ENCODE data around the gene HLA-DQA1.
"Not testable (repeated sequence)": the region's sequence is repeated elsewhere in the genome, so short reads cannot be mapped to it uniquely, and the experiment has no call there.

HLA-DQA1 gene

DNA sequence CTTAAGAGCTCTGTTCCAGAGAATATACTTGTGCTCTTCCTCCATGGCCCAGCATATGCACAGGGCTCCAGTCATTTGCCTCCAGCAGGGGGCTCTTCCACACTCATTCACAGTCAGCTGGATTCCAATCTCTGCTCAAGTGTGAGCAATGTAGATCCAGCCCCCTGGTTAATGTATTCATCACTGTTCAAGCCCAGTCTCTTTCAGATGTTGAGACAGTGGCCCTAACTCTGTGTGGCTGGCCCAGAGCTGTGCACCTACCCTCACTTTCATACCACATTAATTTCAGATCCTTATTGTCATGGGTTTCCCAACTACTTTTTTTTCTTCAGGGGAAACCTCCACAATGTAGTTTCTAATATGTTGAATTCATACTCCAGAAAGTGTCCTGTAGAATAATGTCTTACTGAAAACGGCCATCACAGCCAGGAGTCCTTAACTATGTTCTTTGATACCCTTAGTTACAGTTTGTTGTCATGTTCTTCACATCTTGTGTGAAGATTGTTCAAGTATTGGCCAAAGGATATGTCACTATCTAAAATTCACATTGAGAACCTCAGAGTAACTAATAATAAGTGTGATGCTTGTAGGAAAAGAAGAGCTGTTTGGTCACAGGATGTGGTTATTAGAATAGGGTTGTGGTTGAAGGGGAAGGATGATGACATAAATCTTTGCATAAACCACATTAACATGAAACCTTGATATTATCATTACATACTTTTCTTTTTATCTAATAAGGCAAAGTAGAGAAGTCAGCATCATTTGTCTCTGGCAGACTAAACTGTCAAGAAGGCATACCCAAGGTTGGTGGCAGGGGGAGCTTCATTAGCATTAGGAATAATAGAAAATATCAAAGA is 14.4 kb upstream of the HLA-DQA1 start:
- no peak for DNase-seq

DNA sequence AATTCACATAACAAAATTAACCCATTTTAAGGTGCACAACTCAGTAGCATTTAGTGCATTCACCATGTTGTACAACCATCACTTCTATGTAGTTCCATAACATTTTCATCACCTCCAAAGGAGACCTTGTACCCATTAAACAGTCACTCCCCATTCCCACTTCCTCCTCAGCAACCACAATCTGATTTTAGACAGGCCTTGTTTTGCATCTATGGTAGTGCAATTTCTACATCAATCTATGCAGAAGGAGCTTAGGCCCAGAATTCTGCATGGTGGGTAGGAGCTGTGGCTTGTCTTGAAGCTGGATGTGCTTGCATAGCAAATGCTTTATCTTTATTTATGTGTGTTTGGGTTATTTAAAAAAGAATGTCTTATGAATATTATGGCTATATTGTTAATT is 13.5 kb upstream of the HLA-DQA1 start:
- DNase-seq: no peak

- no peak for DNase-seq
These were observed 12.6 kb upstream of the HLA-DQA1 start for GRCh38 chr6:32624565-32624964.

DNA sequence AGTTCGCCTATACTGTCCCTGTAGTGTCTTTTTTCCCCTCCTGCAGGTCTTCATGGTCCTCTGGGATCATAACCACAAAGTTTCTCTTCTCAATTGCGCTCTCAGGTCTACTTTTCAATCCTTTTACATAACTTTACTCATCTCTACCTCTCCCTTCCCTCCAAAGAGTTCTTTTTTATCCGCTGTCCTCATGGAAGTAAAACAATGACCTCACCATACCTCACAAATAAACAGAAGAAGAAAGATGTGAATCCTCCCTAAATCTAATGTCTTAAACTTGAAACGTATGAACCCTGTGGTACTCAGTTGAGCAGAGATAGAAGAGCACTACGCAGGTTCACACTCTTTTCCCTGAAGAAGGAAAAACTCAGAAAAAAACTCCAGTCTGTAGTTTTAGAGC is 12.1 kb upstream of the HLA-DQA1 start:
- no peak for DNase-seq

DNA sequence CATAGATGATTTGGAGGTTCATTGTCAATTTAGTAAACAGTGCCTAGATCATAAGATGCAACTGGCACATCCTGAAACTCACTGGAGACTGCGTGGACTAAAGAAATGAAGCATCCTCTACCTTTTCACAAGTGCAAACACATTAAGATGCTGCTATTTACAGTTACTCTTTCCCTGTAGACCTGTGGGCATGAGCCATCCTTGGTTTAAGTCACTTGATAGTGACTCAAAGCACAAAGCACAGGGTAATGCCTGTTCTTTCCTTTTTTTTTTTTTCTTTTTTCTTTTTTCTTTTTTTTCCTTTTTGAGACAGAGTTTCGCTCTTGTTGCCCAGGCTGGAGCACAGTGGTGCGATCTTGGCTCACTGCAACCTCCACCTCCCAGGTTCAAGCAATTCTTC is 10.0 kb upstream of the HLA-DQA1 start:
- DNase-seq: no peak

- DNase-seq: no peak
These were observed 9.4 kb upstream of the HLA-DQA1 start for GRCh38 chr6:32627831-32628230.

DNA sequence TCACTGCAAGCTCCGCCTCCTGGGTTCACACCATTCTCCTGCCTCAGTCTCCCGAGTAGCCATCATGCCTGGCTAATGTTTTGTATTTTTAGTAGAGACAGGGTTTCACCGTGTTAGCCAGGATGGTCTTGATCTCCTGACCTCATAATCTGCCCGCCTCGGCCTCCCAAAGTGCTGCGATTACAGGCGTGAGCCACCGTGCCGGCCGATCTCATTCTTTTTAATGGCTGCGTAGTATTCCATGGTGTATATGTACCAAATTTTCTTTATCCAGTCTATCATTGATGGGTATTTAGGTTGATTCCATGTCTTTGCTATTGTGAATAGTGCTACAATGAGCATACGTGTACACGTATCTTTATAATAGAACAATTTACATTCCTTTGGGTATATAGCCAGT is 7.4 kb upstream of the HLA-DQA1 start:
- DNase-seq: not testable (repeated sequence)

DNA sequence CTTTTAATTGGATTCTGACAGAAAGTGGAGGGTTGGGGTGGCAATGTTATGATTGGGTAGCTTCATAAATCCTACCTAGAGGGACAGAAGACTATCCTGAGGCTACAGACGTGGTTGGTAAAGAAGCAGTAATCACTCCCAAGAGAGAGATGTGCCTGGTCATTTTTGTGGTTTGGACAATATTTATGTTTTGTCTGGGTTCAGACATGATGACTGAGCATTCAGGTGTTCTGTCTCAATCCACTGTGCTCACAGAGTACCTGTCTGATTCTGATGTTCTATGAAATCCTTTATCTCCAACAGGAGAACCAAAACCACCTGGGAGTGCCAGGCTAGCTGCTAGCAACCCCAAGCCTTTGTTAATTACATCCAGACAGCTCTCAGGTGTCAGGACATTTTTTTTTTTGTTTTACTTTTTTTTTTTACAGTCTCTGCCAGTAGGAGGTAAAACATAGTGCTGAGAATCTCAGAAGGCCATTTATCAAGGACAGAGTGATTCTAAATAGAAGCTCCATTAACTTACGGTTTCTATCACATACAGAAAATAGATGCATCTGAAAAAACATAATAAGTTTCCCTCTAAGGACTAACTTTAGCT is 1.6 kb upstream of the HLA-DQA1 start:
- no peak for DNase-seq

- no peak for DNase-seq
These were observed 677 bp downstream of the HLA-DQA1 start for GRCh38 chr6:32637883-32638282.

GRCh38 chr6:32638532-32639219 is 1.5 kb downstream of the HLA-DQA1 start:
- no peak for DNase-seq

- DNase-seq: no peak
These were observed 2.5 kb downstream of the HLA-DQA1 start for GRCh38 chr6:32639440-32640394.

GRCh38 chr6:32641122-32641521 is 3.9 kb downstream of the HLA-DQA1 start:
- DNase-seq: no peak

GRCh38 chr6:32641785-32642719 is 4.8 kb downstream of the HLA-DQA1 start:
- not testable (repeated sequence) for DNase-seq

- no peak for DNase-seq
These were observed 5.5 kb downstream of the HLA-DQA1 start for GRCh38 chr6:32642720-32643106.

DNA sequence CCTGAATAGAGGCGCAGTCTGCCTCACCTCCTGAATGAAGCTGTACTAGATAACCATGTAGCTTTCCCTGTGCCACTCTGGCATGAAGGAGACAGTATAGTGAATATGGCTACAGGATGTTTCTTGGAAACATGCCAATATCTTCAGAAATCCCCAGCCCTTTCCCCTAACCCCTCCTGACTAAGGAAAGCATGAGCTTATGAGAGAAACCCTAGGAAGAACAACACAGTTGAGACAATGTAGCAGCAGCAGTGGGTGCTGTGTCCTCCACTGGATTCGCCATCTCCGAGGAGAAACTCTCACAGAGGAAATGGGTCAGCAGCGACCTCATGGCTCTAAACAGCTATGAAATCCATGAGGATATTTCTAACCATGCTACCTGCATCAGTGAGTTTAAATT is 6.7 kb downstream of the HLA-DQA1 start:
- no peak for DNase-seq

GRCh38 chr6:32645047-32645703 is 8.0 kb downstream of the HLA-DQA1 start:
- DNase-seq: no peak

DNA sequence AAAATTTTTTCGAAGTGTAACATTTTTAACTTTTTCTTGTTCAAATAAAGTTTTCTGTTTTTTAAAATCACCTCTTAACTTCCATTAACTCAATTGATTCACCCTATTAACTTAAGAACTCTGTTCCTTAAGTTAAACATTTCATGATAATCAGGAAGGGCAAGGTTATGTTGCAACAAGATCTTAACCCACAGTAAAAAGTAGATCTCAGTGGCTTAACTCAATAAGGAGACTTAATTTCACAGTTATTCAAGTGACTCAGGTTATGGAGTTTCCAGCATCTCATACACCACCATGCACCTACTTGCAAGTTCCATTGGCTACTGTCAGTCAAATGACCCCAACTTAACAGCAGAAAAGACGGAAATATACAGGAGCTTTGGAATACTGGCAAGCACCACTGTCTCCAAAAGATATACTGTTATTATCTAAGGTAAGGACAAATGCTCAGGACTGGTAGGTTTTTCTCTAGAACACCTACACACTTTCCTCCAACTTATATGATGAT is 18.1 kb downstream of the HLA-DQA1 start:
- no peak for DNase-seq

DNA sequence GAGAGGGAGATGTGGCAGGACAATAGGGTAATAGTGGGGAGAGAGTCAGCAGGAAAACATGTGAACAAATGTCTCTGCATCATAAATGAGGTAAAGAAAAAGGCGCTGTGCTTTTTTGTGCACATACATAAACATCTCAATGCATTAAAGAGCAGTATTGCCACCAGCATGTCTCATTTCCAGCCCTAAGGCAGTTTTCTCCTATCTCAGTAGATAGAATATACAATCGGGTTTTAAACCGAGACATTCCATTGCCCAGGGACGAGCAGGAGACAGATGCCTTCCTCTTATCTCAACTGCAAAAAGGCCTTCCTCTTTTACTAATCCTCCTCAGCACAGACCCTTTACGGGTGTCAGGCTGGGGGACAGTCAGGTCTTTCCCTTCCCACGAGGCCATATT is 20.1 kb downstream of the HLA-DQA1 start:
- not testable (repeated sequence) for DNase-seq

DNA sequence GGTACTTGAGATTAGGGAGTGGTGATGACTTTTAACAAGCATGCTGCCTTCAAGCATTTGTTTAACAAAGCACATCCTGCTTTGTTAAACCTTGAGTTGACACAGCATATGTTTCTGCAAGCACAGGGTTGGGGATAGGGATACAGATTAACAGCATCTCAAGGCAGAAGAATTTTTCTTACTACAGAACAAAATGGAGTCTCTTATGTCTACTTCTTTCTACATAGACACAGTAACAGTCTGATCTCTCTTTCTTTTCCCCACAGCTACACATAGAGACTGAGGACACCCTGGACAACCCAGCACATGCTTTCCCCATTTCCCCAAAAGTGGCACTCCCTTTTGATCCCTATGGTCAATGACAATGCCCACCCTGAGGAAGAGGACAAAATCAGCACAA is 20.6 kb downstream of the HLA-DQA1 start:
- DNase-seq: not testable (repeated sequence)

- DNase-seq: no peak
These were observed 21.2 kb downstream of the HLA-DQA1 start for GRCh38 chr6:32658268-32658897.
